PC-3 (cell line): ENCODE data around the gene NBDY. TPM values are rescaled to one million over a fixed set of nuclear protein-coding genes. Genes with fewer than 3 reads are reported as not detected.

Experiments used
- ATAC-seq: fragments of 200-7000 bp; cut with Tn5 transposase; 2 replicates; pipeline ENCODE4 v1.9.1; 2020; ENCODE audit warnings: mild to moderate bottlenecking, moderate library complexity
- BruUV-seq: library from RNA; stranded (reverse); fragments of 400-500 nt; replicated peaks from 2 replicates; lab custom pipeline; 2021; lab: Mats Ljungman, UMichigan
- CTCF ChIA-PET: fragments of 300-600 bp; sonication (Branson Sonifier 250); formaldehyde crosslinking; loops from one replicate; lab custom pipeline; 2022; ENCODE audit warnings: antibody characterized with exemption; lab: Charles Lee
- POLR2A ChIA-PET: fragments of 300-600 bp; sonication (Branson Sonifier 250); formaldehyde crosslinking; loops from one replicate; lab custom pipeline; 2022; ENCODE audit warnings: antibody characterized with exemption; ENCODE audit not compliant: unreplicated experiment; lab: Charles Lee
- DNase-seq: peaks from one replicate; pipeline ENCODE4 v3.0.0-alpha.2; 2015
- H2AFZ ChIP-seq: fragments of 300-600 bp; sonication (generic); 2 replicates; pipeline ENCODE4 v1.6.0; 2016; ENCODE audit warnings: antibody characterized with exemption, low read length
- H3F3A ChIP-seq: fragments of 300-600 bp; sonication (generic); one replicate; pipeline ENCODE4 v1.6.0; 2017; ENCODE audit warnings: antibody characterized with exemption, low read length, control low read depth, mild to moderate bottlenecking; ENCODE audit not compliant: unreplicated experiment
- H3K27ac ChIP-seq: fragments of 300-600 bp; sonication (generic); 2 replicates; pipeline ENCODE4 v1.5.1; 2016; ENCODE audit warnings: mild to moderate bottlenecking, low read length
- H3K27me3 ChIP-seq: fragments of 300-600 bp; sonication (generic); 2 replicates; pipeline ENCODE4 v1.6.1; 2016; ENCODE audit warnings: low read length, mixed read lengths
- H3K36me3 ChIP-seq: fragments of 300-600 bp; sonication (generic); 2 replicates; pipeline ENCODE4 v1.6.1; 2016; ENCODE audit warnings: low read depth, mixed run types, low read length, mixed read lengths
- H3K4me1 ChIP-seq: fragments of 300-600 bp; sonication (generic); 2 replicates; pipeline ENCODE4 v1.5.1; 2016; ENCODE audit warnings: low read length; ENCODE audit not compliant: insufficient read depth
- H3K4me2 ChIP-seq: fragments of 300-600 bp; sonication (generic); 2 replicates; pipeline ENCODE4 v1.6.0; 2016; ENCODE audit warnings: low read length
- H3K4me3 ChIP-seq: fragments of 300-600 bp; sonication (generic); 2 replicates; pipeline ENCODE4 v1.5.1; 2016; ENCODE audit warnings: mild to moderate bottlenecking, low read length, mixed read lengths
- H3K79me2 ChIP-seq: fragments of 300-600 bp; sonication (generic); 2 replicates; pipeline ENCODE4 v1.6.1; 2017; ENCODE audit warnings: low read length, mixed read lengths
- H3K9ac ChIP-seq: fragments of 300-600 bp; sonication (generic); 2 replicates; pipeline ENCODE4 v1.6.0; 2016; ENCODE audit warnings: mild to moderate bottlenecking, low read length
- H3K9me2 ChIP-seq: fragments of 300-600 bp; sonication (generic); replicated peaks from 2 replicates; pipeline ENCODE4 v1.6.1; 2016; ENCODE audit warnings: mixed run types, low read length, mixed read lengths
- H3K9me3 ChIP-seq: fragments of 300-600 bp; sonication (generic); 2 replicates; pipeline ENCODE4 v1.6.1; 2016; ENCODE audit warnings: low read length, mixed read lengths
- H4K20me1 ChIP-seq: fragments of 300-600 bp; sonication (generic); 2 replicates; pipeline ENCODE4 v1.6.1; 2016; ENCODE audit warnings: low read length, mixed read lengths
- EZH2 ChIP-seq: fragments of 300-600 bp; sonication (generic); IDR thresholded peaks from one replicate; pipeline ENCODE4 v1.6.1; 2017; ENCODE audit warnings: antibody characterized with exemption, mild to moderate bottlenecking, low read length; ENCODE audit not compliant: unreplicated experiment
- EZH2phosphoT487 ChIP-seq: fragments of 300-600 bp; sonication (generic); IDR thresholded peaks from 2 replicates; pipeline ENCODE4 v1.6.1; 2018; ENCODE audit warnings: mild to moderate bottlenecking, antibody characterized with exemption, low read length, borderline replicate concordance
- intact Hi-C: fragments of 100-400 bp; cut with micrococcal nuclease; formaldehyde crosslinking; loops from 2 replicates; pipeline ENCODE4 v1.9.0; 2023
- total RNA-seq: library from RNA; depleted of rRNA; stranded (reverse); fragments of >200 nt; gene quantifications from 2 replicates; pipeline ENCODE4 v1.2.3, GENCODE V29; 2014
- TF ChIP-seq, protein P1 (sequence below): fragments of 300-600 bp; sonication (generic); conservative IDR thresholded peaks from 2 replicates; pipeline ENCODE4 v1.5.1; 2017; ENCODE audit warnings: antibody characterized with exemption, low read depth, mild to moderate bottlenecking, low read length

NBDY gene
- total RNA-seq, 1 experiment from 2014 or later, result 13.6 TPM

- no peaks in the 10 kb centered on the region for H3F3A ChIP-seq
- H3K4me3 ChIP-seq, result no peak overlapping the region
- H3K9me2 ChIP-seq, result no peaks in the 10 kb centered on the region
- DNase-seq, result no peak
- H4K20me1 ChIP-seq, result 0 out of 2 replicates have a peak, but pooled peaks cover 4% of the 10 kb centered on the region
- H3K9ac ChIP-seq, result no peak overlapping the region
- no peaks in the 10 kb centered on the region for H3K27me3 ChIP-seq
- H3K79me2 ChIP-seq, result peaks cover 33% of the 10 kb centered on the region
- peak overlapping the region; percentile 85 for H2AFZ ChIP-seq
- no peaks in the 10 kb centered on the region for H3K9me3 ChIP-seq
- POLR2A ChIA-PET, result no interaction called here
- CTCF ChIA-PET, result interaction anchor here (1.9 kb wide), 1 partner anchor 446 kb away, joined by 13 read pairs; no protein-coding TSS in a partner anchor
- BruUV-seq, result no TSS peak
- H3K4me2 ChIP-seq, result no peak overlapping the region
- no peak for TF ChIP-seq EZH2
- TF ChIP-seq, protein P1, sequence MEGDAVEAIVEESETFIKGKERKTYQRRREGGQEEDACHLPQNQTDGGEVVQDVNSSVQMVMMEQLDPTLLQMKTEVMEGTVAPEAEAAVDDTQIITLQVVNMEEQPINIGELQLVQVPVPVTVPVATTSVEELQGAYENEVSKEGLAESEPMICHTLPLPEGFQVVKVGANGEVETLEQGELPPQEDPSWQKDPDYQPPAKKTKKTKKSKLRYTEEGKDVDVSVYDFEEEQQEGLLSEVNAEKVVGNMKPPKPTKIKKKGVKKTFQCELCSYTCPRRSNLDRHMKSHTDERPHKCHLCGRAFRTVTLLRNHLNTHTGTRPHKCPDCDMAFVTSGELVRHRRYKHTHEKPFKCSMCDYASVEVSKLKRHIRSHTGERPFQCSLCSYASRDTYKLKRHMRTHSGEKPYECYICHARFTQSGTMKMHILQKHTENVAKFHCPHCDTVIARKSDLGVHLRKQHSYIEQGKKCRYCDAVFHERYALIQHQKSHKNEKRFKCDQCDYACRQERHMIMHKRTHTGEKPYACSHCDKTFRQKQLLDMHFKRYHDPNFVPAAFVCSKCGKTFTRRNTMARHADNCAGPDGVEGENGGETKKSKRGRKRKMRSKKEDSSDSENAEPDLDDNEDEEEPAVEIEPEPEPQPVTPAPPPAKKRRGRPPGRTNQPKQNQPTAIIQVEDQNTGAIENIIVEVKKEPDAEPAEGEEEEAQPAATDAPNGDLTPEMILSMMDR, result no peak
- TF ChIP-seq EZH2phosphoT487, result no peak
- no peak overlapping the region for H3K27ac ChIP-seq
- H3K4me1 ChIP-seq, result peaks cover 5% of the 10 kb centered on the region; the same call in 1 of the 2 replicates
- intact Hi-C loops, result loop anchor here (5.0 to 10.0 kb wide), 2 partner anchors 223 to 820 kb away; no protein-coding TSS in a partner anchor
- no peak for ATAC-seq
- H3K36me3 ChIP-seq, result no peaks in the 10 kb centered on the region; the same call in 1 of the 2 replicates
These were observed 1.5 kb upstream of the NBDY start for GRCh38 chrX:56727531-56727930.

DNA sequence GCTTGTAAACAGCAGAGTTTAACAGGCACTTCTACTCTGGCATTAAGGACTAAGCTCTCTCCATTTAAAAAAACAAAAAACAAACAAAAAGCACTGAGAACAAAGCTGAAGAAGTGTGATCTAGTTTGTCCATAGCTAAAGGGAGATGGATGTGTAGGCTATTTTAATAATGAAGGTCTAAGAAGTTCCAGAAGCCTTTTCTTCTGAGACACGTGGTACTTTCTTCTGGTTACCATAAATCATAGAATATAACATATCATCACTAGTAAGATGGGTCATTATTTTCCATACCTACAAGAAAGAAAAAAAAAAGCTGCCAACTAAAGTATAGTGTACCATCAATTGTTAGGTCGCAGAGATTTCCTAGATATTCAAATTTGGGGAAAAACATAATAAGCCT is 722 bp upstream of the NBDY start:
- H3K9me2 ChIP-seq, result no peaks in the 10 kb centered on the region
- TF ChIP-seq, protein P1, result no peak
- TF ChIP-seq EZH2, result no peak
- no peak for TF ChIP-seq EZH2phosphoT487
- no TSS peak for BruUV-seq
- peak overlapping the region; percentile 86 for H3K4me2 ChIP-seq
- no peaks in the 10 kb centered on the region; the same call in 1 of the 2 replicates for H3K36me3 ChIP-seq
- no peaks in the 10 kb centered on the region for H3K9me3 ChIP-seq
- peak overlapping the region; percentile 87 for H3K4me3 ChIP-seq
- peaks cover 35% of the 10 kb centered on the region for H3K79me2 ChIP-seq
- no peaks in the 10 kb centered on the region for H3F3A ChIP-seq
- intact Hi-C loops, result loop anchor here (2.0 to 10.0 kb wide), 3 partner anchors 164 to 821 kb away; no protein-coding TSS in a partner anchor
- H2AFZ ChIP-seq, result peak overlapping the region; percentile 85
- no peak for ATAC-seq
- ChIA-PET POLR2A (interaction anchor here (0.5 to 0.7 kb wide), 2 partner anchors 267 to 447 kb away, joined by 3 to 4 read pairs; partner anchors contain the start of gene SPIN3), CTCF (no interaction called here)
- H3K9ac ChIP-seq, result no peak overlapping the region
- 0 out of 2 replicates have a peak, but pooled peaks cover 4% of the 10 kb centered on the region for H4K20me1 ChIP-seq
- no peaks in the 10 kb centered on the region for H3K27me3 ChIP-seq
- peaks cover 5% of the 10 kb centered on the region; the same call in 1 of the 2 replicates for H3K4me1 ChIP-seq
- peak; percentile 17 for DNase-seq
- no peak overlapping the region for H3K27ac ChIP-seq

DNA sequence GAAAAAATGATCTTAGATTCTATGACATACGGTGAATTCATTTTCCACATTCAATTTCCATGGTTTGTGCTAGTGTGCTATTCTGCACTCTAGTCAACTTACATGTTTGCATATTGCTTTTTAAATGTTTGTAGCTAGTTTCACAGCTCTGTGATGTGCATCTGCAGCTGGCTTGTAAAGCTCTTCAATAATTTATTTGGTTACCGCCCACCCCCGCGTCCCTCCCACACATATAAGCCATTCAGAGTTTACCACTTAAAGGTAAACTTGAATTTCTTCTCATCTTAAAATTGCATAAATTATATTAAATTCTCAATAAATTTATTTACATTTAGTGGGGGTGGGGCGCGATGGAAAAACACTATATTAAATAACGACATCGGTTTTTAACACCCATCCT is 291 bp upstream of the NBDY start:
- no peaks in the 10 kb centered on the region for H3F3A ChIP-seq
- intact Hi-C loops, result loop anchor here (2.0 to 10.0 kb wide), 3 partner anchors 164 to 821 kb away; no protein-coding TSS in a partner anchor
- peaks cover 5% of the 10 kb centered on the region; the same call in 1 of the 2 replicates for H3K4me1 ChIP-seq
- H3K9me2 ChIP-seq, result no peaks in the 10 kb centered on the region
- ChIA-PET POLR2A (interaction anchor here (0.5 to 0.7 kb wide), 3 partner anchors 224 to 447 kb away, joined by 3 to 4 read pairs (median 4); partner anchors contain the start of gene SPIN3), CTCF (interaction anchor here (0.6 kb wide), 1 partner anchor 441 kb away, joined by 3 read pairs; no protein-coding TSS in a partner anchor)
- H3K4me3 ChIP-seq, result peak overlapping the region; percentile 87
- ATAC-seq, result peak; percentile 54
- H3K27me3 ChIP-seq, result no peaks in the 10 kb centered on the region
- H3K4me2 ChIP-seq, result peak overlapping the region; percentile 86
- no peak overlapping the region for H3K27ac ChIP-seq
- peaks cover 37% of the 10 kb centered on the region for H3K79me2 ChIP-seq
- DNase-seq, result peak; percentile 23
- peak overlapping the region; percentile 81 for H3K9ac ChIP-seq
- H4K20me1 ChIP-seq, result 0 out of 2 replicates have a peak, but pooled peaks cover 4% of the 10 kb centered on the region
- no peaks in the 10 kb centered on the region; the same call in 1 of the 2 replicates for H3K36me3 ChIP-seq
- no TSS peak for BruUV-seq
- no peaks in the 10 kb centered on the region for H3K9me3 ChIP-seq
- TF ChIP-seq EZH2 (no peak), EZH2phosphoT487 (no peak)
- TF ChIP-seq, protein P1, result no peak
- peak overlapping the region; percentile 85 for H2AFZ ChIP-seq
